ENCODE data around the gene DOK3. TPM values are rescaled to one million over a fixed set of nuclear protein-coding genes. Genes with fewer than 3 reads are reported as not detected.

Gene DOK3
- total RNA-seq, 1 experiment from 2014 or later = 16.4 TPM

DNA sequence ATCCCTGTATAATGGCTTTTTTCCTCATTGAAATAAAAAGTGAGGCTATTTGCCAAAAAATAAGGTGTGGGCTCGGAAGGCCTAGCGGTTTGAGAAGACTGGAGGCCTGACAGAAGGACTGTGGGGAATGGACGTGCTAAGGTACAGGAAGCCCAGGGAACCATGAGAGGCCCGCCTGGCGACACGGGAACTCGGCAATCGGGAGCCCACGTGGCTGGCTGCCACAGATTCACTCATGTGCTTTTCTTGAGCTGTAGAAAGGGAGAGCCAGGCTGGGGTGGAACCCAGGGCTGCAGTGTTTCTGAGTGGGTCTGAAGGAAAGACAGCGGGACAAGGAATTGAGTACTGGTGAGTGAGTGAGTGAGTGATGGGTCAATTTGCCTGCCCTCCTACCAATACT, 19.0 kb upstream of the DOK3 start:
- H3K27ac Mint-ChIP-seq = no peak overlapping the region
- no peak overlapping the region for H3K56ac ChIP-seq (ENCODE audit: insufficient read length, low read depth, low read length)
- no peaks in the 10 kb centered on the region for H3K4me1 Mint-ChIP-seq
- no peak overlapping the region for H3K4me3 Mint-ChIP-seq
- no peak overlapping the region for H3K23ac ChIP-seq (ENCODE audit: insufficient read length, low read depth, low read length)
- H4K8ac ChIP-seq (replicated peaks; ENCODE audit: insufficient read length, low read depth, low read length) = no peak overlapping the region
- no peak overlapping the region for H2AFZ ChIP-seq (ENCODE audit: low read length)
- DNase-seq = no peak
- H3K18ac ChIP-seq (ENCODE audit: insufficient read length, low read depth, low read length) = no peak overlapping the region
- no peaks in the 10 kb centered on the region for H3K27me3 ChIP-seq (ENCODE audit: insufficient read depth, low read length)
- no peaks in the 10 kb centered on the region for H3K79me1 ChIP-seq (ENCODE audit: insufficient read depth, low read depth, low read length, poor library complexity, severe bottlenecking)
- H2AK5ac ChIP-seq (ENCODE audit: insufficient read length, low read length) = no peak overlapping the region
- no peak overlapping the region for H3T11ph ChIP-seq (ENCODE audit: low read length)
- H3K79me2 ChIP-seq (ENCODE audit: insufficient read depth, low read length) = no peaks in the 10 kb centered on the region
- H3K27ac ChIP-seq (ENCODE audit: insufficient read length, low read depth, low read length) = no peak overlapping the region
- H3K4me2 ChIP-seq (ENCODE audit: insufficient read depth, insufficient read length, low read length) = no peak overlapping the region
- no peak overlapping the region for H3K9ac ChIP-seq (ENCODE audit: extremely low read depth, insufficient read length, low read length)
- H3K23me2 ChIP-seq (ENCODE audit: insufficient read length, low read depth, low read length, poor library complexity, severe bottlenecking) = no peaks in the 10 kb centered on the region
- H3K9me3 ChIP-seq (ENCODE audit: control insufficient read depth, low read depth, low read length) = no peaks in the 10 kb centered on the region
- H2BK12ac ChIP-seq (ENCODE audit: insufficient read length, low read depth, low read length) = no peak overlapping the region
- H4K20me1 ChIP-seq (ENCODE audit: control insufficient read depth, insufficient read depth, insufficient read length) = no peaks in the 10 kb centered on the region
- WGBS (ENCODE audit: extremely low coverage, insufficient read length, low lambda C conversion rate) = no CpG with 5 or more reads among the region's 10 CpGs
- H3K9me3 Mint-ChIP-seq = no peaks in the 10 kb centered on the region
- H3K27me3 Mint-ChIP-seq (ENCODE audit: low read depth) = no peaks in the 10 kb centered on the region
- H3K14ac ChIP-seq (ENCODE audit: insufficient read depth, low read length) = no peak overlapping the region
- H2BK5ac ChIP-seq (ENCODE audit: insufficient read length, low read length) = no peak overlapping the region
- H3K36me3 Mint-ChIP-seq (ENCODE audit: insufficient read depth in 1 of 3, low read depth in 3 of 3) = peaks cover 28 to 39% (median 29%) of the 10 kb centered on the region in 3 experiments; a peak in 6 of 7 replicates
- H4K91ac ChIP-seq (ENCODE audit: insufficient read length, low read depth, low read length) = no peak overlapping the region
- H2BK20ac ChIP-seq (ENCODE audit: low read depth, low read length, poor library complexity, severe bottlenecking) = no peak overlapping the region
- H2BK15ac ChIP-seq (ENCODE audit: low read depth, low read length) = no peak overlapping the region
- TF ChIP-seq, protein P1, sequence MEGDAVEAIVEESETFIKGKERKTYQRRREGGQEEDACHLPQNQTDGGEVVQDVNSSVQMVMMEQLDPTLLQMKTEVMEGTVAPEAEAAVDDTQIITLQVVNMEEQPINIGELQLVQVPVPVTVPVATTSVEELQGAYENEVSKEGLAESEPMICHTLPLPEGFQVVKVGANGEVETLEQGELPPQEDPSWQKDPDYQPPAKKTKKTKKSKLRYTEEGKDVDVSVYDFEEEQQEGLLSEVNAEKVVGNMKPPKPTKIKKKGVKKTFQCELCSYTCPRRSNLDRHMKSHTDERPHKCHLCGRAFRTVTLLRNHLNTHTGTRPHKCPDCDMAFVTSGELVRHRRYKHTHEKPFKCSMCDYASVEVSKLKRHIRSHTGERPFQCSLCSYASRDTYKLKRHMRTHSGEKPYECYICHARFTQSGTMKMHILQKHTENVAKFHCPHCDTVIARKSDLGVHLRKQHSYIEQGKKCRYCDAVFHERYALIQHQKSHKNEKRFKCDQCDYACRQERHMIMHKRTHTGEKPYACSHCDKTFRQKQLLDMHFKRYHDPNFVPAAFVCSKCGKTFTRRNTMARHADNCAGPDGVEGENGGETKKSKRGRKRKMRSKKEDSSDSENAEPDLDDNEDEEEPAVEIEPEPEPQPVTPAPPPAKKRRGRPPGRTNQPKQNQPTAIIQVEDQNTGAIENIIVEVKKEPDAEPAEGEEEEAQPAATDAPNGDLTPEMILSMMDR (conservative IDR thresholded peaks at IDR 0.05) = no peak
- H3K4me1 ChIP-seq (ENCODE audit: insufficient read depth, low read length) = no peaks in the 10 kb centered on the region
- H2BK120ac ChIP-seq (ENCODE audit: low read depth, low read length, poor library complexity, severe bottlenecking) = no peak overlapping the region
- H3K4ac ChIP-seq (ENCODE audit: low read depth, low read length) = no peak overlapping the region
- H4K5ac ChIP-seq (ENCODE audit: insufficient read length, low read depth, low read length) = no peak overlapping the region
